GM23338 (cell line): Measurements from ENCODE around the gene CMIP. TPM values are rescaled to one million over a fixed set of nuclear protein-coding genes. Genes with fewer than 3 reads are reported as not detected.

Experiments used
- ATAC-seq: fragments of 200-7000 bp; cut with Tn5 transposase; 3 replicates; pipeline ENCODE4 v1.9.1; 2020
- DNase-seq: peaks from one replicate; pipeline ENCODE4 v3.0.0-alpha.2; 2015; ENCODE audit warnings: low spot score
- H2AFZ ChIP-seq: fragments of 200-600 bp; sonication (generic); 2 replicates; pipeline ENCODE4 v1.8.0; 2016; ENCODE audit warnings: antibody characterized with exemption, mild to moderate bottlenecking, moderate library complexity
- H3F3A ChIP-seq: fragments of 200-600 bp; sonication (generic); replicated peaks from 2 replicates; pipeline ENCODE4 v1.8.0; 2017; ENCODE audit warnings: antibody characterized with exemption, mixed run types, low read depth
- H3K27ac ChIP-seq: fragments of 200-600 bp; sonication (generic); 2 replicates; pipeline ENCODE4 v1.6.1; 2016; ENCODE audit warnings: low read depth
- H3K27me3 ChIP-seq: fragments of 200-600 bp; sonication (generic); 2 replicates; pipeline ENCODE4 v1.8.0; 2016; ENCODE audit warnings: mild to moderate bottlenecking, mixed run types, moderate library complexity; ENCODE audit not compliant: insufficient read depth
- H3K36me3 ChIP-seq: fragments of 200-600 bp; sonication (generic); 2 replicates; pipeline ENCODE4 v1.8.0; 2016; ENCODE audit warnings: mild to moderate bottlenecking; ENCODE audit not compliant: insufficient read depth
- H3K4me1 ChIP-seq: fragments of 200-600 bp; sonication (generic); 2 replicates; pipeline ENCODE4 v1.8.0; 2016; ENCODE audit warnings: mild to moderate bottlenecking, moderate library complexity; ENCODE audit not compliant: insufficient read depth
- H3K4me2 ChIP-seq: fragments of 200-600 bp; sonication (generic); 2 replicates; pipeline ENCODE4 v1.7.1; 2017; ENCODE audit warnings: mixed run types
- H3K4me3 ChIP-seq: fragments of 200-600 bp; sonication (generic); 2 replicates; pipeline ENCODE4 v1.6.1; 2016; ENCODE audit warnings: mixed run types
- H3K79me2 ChIP-seq: fragments of 200-600 bp; sonication (generic); replicated peaks from 2 replicates; pipeline ENCODE4 v1.8.0; 2017; ENCODE audit warnings: mild to moderate bottlenecking; ENCODE audit not compliant: insufficient read depth
- H3K9me2 ChIP-seq: fragments of 200-600 bp; sonication (generic); 2 replicates; pipeline ENCODE4 v1.8.0; 2017; ENCODE audit not compliant: insufficient read depth
- H4K20me1 ChIP-seq: fragments of 200-600 bp; sonication (generic); replicated peaks from 2 replicates; pipeline ENCODE4 v1.8.0; 2017; ENCODE audit warnings: mild to moderate bottlenecking; ENCODE audit not compliant: insufficient read depth
- H3K27ac Mint-ChIP-seq: 2 replicates; pipeline ENCODE4 v1.8.0; 2020; ENCODE audit warnings: inconsistent platforms, mild to moderate bottlenecking, moderate library complexity, mixed read lengths
- H3K27me3 Mint-ChIP-seq: 3 replicates; pipeline ENCODE4 v1.8.0; 2022; ENCODE audit warnings: low read depth, mild to moderate bottlenecking, moderate library complexity, mixed read lengths, inconsistent platforms; ENCODE audit not compliant: insufficient read depth, poor library complexity
- H3K36me3 Mint-ChIP-seq: 3 replicates; pipeline ENCODE4 v1.8.0; 2021; ENCODE audit warnings: low read depth, mild to moderate bottlenecking, inconsistent platforms, moderate library complexity, mixed read lengths
- H3K4me1 Mint-ChIP-seq: 3 replicates; pipeline ENCODE4 v1.8.0; 2020; ENCODE audit warnings: mild to moderate bottlenecking, inconsistent platforms, mixed read lengths
- H3K4me3 Mint-ChIP-seq: 3 replicates; pipeline ENCODE4 v1.8.0; 2021; ENCODE audit warnings: moderate library complexity, mild to moderate bottlenecking, inconsistent platforms, mixed read lengths
- H3K9me3 Mint-ChIP-seq: 3 replicates; pipeline ENCODE4 v1.8.0; 2020; ENCODE audit warnings: moderate library complexity, mild to moderate bottlenecking, inconsistent platforms, mixed read lengths
- CREB1 ChIP-seq: fragments of 250-450 bp; sonication (Bioruptor Pico); IDR thresholded peaks from 2 replicates; pipeline ENCODE4 v1.5.0; 2020; ENCODE audit warnings: low read depth, mild to moderate bottlenecking, moderate library complexity
- EZH2 ChIP-seq: fragments of 200-600 bp; sonication (generic); IDR thresholded peaks from one replicate; pipeline ENCODE4 v1.8.0; 2017; ENCODE audit warnings: antibody characterized with exemption, mild to moderate bottlenecking, low read depth; ENCODE audit not compliant: unreplicated experiment
- EZH2phosphoT487 ChIP-seq: fragments of 200-600 bp; sonication (generic); IDR thresholded peaks from one replicate; pipeline ENCODE4 v1.8.1; 2018; ENCODE audit warnings: antibody characterized with exemption; ENCODE audit not compliant: unreplicated experiment
- JUNB ChIP-seq: IDR thresholded peaks from one replicate; pipeline ENCODE4 v1.6.1; 2016; ENCODE audit warnings: antibody characterized with exemption; ENCODE audit not compliant: unreplicated experiment
- NANOG ChIP-seq: IDR thresholded peaks from 2 replicates; pipeline ENCODE4 v1.6.1; 2016; ENCODE audit warnings: antibody characterized with exemption, borderline replicate concordance
- POLR2AphosphoS5 ChIP-seq: IDR thresholded peaks from 2 replicates; pipeline ENCODE4 v1.6.1; 2016; ENCODE audit warnings: antibody characterized with exemption, low read depth
- REST ChIP-seq: IDR thresholded peaks from one replicate; pipeline ENCODE4 v1.6.1; 2018; ENCODE audit warnings: antibody characterized with exemption; ENCODE audit not compliant: unreplicated experiment
- STAT1 ChIP-seq: IDR thresholded peaks from one replicate; pipeline ENCODE4 v1.6.1; 2016; ENCODE audit warnings: antibody characterized with exemption; ENCODE audit not compliant: unreplicated experiment
- ZNF114 ChIP-seq: fragments of 250-450 bp; sonication (Bioruptor Pico); IDR thresholded peaks from 2 replicates; pipeline ENCODE4 v1.5.0; 2020; ENCODE audit warnings: mild to moderate bottlenecking, moderate library complexity
- ZNF331 ChIP-seq: fragments of 250-450 bp; sonication (Bioruptor Pico); IDR thresholded peaks from 2 replicates; pipeline ENCODE4 v1.5.0; 2020; ENCODE audit warnings: low read depth, mild to moderate bottlenecking, moderate library complexity
- polyA plus RNA-seq: library from polyadenylated mRNA; unstranded; fragments of >200 nt; fragmentation: Nextera tagmentation; extraction: Ambion mirVana; gene quantifications from 2 replicates; pipeline ENCODE4 v1.2.1, GENCODE V29; 2016
- total RNA-seq: library from RNA; depleted of rRNA; stranded (reverse); fragments of >200 nt; shearing (Covaris generic); gene quantifications from 2 replicates; pipeline ENCODE4 v1.2.3, GENCODE V29; 2014
- TF ChIP-seq, protein P1 (sequence below), 2 experiments: fragments of 200-600 bp in 1 of 2; sonication (generic) in 1 of 2; conservative IDR thresholded peaks; 2 replicates each; pipeline versions ENCODE4 v1.5.1 to v1.6.1; 2016 to 2017; ENCODE audit warnings: antibody characterized with exemption in 2 of 2, low read depth in 2 of 2, mild to moderate bottlenecking in 2 of 2, moderate library complexity in 1 of 2
- TF ChIP-seq, protein P2 (sequence below): IDR thresholded peaks from 2 replicates; pipeline ENCODE4 v1.6.1; 2016; ENCODE audit warnings: antibody characterized with exemption
- TF ChIP-seq, protein P3 (sequence below): fragments of 250-450 bp; sonication (Bioruptor Pico); IDR thresholded peaks from 2 replicates; pipeline ENCODE4 v1.5.0; 2020; ENCODE audit warnings: mild to moderate bottlenecking, moderate library complexity

Gene CMIP
- total and polyA plus RNA-seq, 2 experiments from 2014 or later: 9.5 to 62.3 TPM

GRCh38 chr16:81531419-81531821 lies 86.8 kb downstream of the CMIP start:
- H3K9me3 Mint-ChIP-seq: no peaks in the 10 kb centered on the region; the same call in 2 of the 3 replicates
- DNase-seq: no peak
- H3K4me1 Mint-ChIP-seq: peaks cover 17% of the 10 kb centered on the region
- H3F3A ChIP-seq: no peaks in the 10 kb centered on the region
- TF ChIP-seq POLR2AphosphoS5 (no peak), EZH2 (no peak), JUNB (no peak), REST (no peak), ZNF114 (CRISPR knock-in tag) (no peak), CREB1 (CRISPR knock-in tag) (no peak), NANOG (no peak), ZNF331 (CRISPR knock-in tag) (no peak), STAT1 (no peak), EZH2phosphoT487 (no peak)
- TF ChIP-seq, protein P1, sequence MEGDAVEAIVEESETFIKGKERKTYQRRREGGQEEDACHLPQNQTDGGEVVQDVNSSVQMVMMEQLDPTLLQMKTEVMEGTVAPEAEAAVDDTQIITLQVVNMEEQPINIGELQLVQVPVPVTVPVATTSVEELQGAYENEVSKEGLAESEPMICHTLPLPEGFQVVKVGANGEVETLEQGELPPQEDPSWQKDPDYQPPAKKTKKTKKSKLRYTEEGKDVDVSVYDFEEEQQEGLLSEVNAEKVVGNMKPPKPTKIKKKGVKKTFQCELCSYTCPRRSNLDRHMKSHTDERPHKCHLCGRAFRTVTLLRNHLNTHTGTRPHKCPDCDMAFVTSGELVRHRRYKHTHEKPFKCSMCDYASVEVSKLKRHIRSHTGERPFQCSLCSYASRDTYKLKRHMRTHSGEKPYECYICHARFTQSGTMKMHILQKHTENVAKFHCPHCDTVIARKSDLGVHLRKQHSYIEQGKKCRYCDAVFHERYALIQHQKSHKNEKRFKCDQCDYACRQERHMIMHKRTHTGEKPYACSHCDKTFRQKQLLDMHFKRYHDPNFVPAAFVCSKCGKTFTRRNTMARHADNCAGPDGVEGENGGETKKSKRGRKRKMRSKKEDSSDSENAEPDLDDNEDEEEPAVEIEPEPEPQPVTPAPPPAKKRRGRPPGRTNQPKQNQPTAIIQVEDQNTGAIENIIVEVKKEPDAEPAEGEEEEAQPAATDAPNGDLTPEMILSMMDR (conservative IDR thresholded peaks at IDR 0.05; ENCODE audit: low read depth in 2 of 2): no peak
- TF ChIP-seq, protein P2, sequence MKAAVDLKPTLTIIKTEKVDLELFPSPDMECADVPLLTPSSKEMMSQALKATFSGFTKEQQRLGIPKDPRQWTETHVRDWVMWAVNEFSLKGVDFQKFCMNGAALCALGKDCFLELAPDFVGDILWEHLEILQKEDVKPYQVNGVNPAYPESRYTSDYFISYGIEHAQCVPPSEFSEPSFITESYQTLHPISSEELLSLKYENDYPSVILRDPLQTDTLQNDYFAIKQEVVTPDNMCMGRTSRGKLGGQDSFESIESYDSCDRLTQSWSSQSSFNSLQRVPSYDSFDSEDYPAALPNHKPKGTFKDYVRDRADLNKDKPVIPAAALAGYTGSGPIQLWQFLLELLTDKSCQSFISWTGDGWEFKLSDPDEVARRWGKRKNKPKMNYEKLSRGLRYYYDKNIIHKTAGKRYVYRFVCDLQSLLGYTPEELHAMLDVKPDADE: no peak
- TF ChIP-seq, protein P3, sequence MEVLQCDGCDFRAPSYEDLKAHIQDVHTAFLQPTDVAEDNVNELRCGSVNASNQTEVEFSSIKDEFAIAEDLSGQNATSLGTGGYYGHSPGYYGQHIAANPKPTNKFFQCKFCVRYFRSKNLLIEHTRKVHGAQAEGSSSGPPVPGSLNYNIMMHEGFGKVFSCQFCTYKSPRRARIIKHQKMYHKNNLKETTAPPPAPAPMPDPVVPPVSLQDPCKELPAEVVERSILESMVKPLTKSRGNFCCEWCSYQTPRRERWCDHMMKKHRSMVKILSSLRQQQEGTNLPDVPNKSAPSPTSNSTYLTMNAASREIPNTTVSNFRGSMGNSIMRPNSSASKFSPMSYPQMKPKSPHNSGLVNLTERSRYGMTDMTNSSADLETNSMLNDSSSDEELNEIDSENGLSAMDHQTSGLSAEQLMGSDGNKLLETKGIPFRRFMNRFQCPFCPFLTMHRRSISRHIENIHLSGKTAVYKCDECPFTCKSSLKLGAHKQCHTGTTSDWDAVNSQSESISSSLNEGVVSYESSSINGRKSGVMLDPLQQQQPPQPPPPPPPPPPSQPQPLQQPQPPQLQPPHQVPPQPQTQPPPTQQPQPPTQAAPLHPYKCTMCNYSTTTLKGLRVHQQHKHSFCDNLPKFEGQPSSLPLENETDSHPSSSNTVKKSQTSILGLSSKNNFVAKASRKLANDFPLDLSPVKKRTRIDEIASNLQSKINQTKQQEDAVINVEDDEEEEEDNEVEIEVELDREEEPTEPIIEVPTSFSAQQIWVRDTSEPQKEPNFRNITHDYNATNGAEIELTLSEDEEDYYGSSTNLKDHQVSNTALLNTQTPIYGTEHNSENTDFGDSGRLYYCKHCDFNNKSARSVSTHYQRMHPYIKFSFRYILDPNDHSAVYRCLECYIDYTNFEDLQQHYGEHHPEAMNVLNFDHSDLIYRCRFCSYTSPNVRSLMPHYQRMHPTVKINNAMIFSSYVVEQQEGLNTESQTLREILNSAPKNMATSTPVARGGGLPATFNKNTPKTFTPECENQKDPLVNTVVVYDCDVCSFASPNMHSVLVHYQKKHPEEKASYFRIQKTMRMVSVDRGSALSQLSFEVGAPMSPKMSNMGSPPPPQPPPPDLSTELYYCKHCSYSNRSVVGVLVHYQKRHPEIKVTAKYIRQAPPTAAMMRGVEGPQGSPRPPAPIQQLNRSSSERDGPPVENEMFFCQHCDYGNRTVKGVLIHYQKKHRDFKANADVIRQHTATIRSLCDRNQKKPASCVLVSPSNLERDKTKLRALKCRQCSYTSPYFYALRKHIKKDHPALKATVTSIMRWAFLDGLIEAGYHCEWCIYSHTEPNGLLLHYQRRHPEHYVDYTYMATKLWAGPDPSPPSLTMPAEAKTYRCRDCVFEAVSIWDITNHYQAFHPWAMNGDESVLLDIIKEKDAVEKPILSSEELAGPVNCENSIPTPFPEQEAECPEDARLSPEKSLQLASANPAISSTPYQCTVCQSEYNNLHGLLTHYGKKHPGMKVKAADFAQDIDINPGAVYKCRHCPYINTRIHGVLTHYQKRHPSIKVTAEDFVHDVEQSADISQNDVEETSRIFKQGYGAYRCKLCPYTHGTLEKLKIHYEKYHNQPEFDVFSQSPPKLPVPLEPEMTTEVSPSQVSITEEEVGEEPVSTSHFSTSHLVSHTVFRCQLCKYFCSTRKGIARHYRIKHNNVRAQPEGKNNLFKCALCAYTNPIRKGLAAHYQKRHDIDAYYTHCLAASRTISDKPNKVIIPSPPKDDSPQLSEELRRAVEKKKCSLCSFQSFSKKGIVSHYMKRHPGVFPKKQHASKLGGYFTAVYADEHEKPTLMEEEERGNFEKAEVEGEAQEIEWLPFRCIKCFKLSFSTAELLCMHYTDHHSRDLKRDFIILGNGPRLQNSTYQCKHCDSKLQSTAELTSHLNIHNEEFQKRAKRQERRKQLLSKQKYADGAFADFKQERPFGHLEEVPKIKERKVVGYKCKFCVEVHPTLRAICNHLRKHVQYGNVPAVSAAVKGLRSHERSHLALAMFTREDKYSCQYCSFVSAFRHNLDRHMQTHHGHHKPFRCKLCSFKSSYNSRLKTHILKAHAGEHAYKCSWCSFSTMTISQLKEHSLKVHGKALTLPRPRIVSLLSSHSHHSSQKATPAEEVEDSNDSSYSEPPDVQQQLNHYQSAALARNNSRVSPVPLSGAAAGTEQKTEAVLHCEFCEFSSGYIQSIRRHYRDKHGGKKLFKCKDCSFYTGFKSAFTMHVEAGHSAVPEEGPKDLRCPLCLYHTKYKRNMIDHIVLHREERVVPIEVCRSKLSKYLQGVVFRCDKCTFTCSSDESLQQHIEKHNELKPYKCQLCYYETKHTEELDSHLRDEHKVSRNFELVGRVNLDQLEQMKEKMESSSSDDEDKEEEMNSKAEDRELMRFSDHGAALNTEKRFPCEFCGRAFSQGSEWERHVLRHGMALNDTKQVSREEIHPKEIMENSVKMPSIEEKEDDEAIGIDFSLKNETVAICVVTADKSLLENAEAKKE (CRISPR knock-in tag): no peak
- H3K9me2 ChIP-seq: no peaks in the 10 kb centered on the region
- H3K4me2 ChIP-seq: no peak overlapping the region
- H2AFZ ChIP-seq: no peak overlapping the region
- peaks cover 49% of the 10 kb centered on the region for H4K20me1 ChIP-seq
- no peak overlapping the region for H3K4me3 Mint-ChIP-seq
- H3K27me3 Mint-ChIP-seq: no peaks in the 10 kb centered on the region
- peaks cover 20% of the 10 kb centered on the region for H3K36me3 Mint-ChIP-seq
- no peaks in the 10 kb centered on the region for H3K36me3 ChIP-seq
- peaks cover 97% of the 10 kb centered on the region for H3K79me2 ChIP-seq
- no peak overlapping the region for H3K27ac ChIP-seq
- H3K27ac Mint-ChIP-seq: no peak overlapping the region; the same call in 1 of the 2 replicates
- ATAC-seq: no peak
- H3K27me3 ChIP-seq: no peaks in the 10 kb centered on the region
- H3K4me1 ChIP-seq: peaks cover 8% of the 10 kb centered on the region; the same call in 1 of the 2 replicates
- no peak overlapping the region for H3K4me3 ChIP-seq
